Fibroblast of lung (primary cell): ENCODE results near the gene PLA2G4F. TPM values are rescaled to one million over a fixed set of nuclear protein-coding genes. Genes with fewer than 3 reads are reported as not detected.

ENCODE experiments used
- DNase-seq, 2 donors: peaks; one replicate each; pipeline versions ENCODE4 v3.0.0 to v3.0.0-alpha.2; 2010; ENCODE audit warnings: low read depth in 2 of 2
- H2AFZ ChIP-seq: 2 replicates; pipeline ENCODE4 v1.5.1; 2012; ENCODE audit warnings: low read length, control low read depth, inconsistent platforms
- H3K27ac ChIP-seq: 2 replicates; pipeline ENCODE4 v1.5.1; 2011; ENCODE audit warnings: low read length, control low read depth; ENCODE audit not compliant: insufficient read depth
- H3K27me3 ChIP-seq: 2 replicates; pipeline ENCODE4 v1.5.1; 2011; ENCODE audit warnings: mild to moderate bottlenecking, low read length; ENCODE audit not compliant: control insufficient read depth, insufficient read depth
- H3K36me3 ChIP-seq: 2 replicates; pipeline ENCODE4 v1.5.1; 2011; ENCODE audit warnings: low read length; ENCODE audit not compliant: control insufficient read depth, insufficient read depth
- H3K4me1 ChIP-seq: 2 replicates; pipeline ENCODE4 v1.5.1; 2011; ENCODE audit warnings: low read length; ENCODE audit not compliant: control insufficient read depth, insufficient read depth; ENCODE audit errors: extremely low read depth
- H3K4me2 ChIP-seq: 2 replicates; pipeline ENCODE4 v1.5.1; 2011; ENCODE audit warnings: low read length, control low read depth; ENCODE audit not compliant: insufficient read depth; ENCODE audit errors: extremely low read depth
- H3K4me3 ChIP-seq, 4 experiments: fragments of 200-600 bp in 1 of 4; sonication (generic) in 1 of 4; replicated peaks in 1 of 4; 2 replicates each; pipeline ENCODE4 v1.5.1; 2011 to 2016; ENCODE audit warnings: low read length in 4 of 4, low read depth in 3 of 4, mild to moderate bottlenecking in 3 of 4, control low read depth in 2 of 4, inconsistent platforms in 1 of 4, mixed read lengths in 1 of 4; ENCODE audit not compliant: insufficient read depth in 1 of 4; ENCODE audit errors: control extremely low read depth in 1 of 4
- H3K79me2 ChIP-seq: 2 replicates; pipeline ENCODE4 v1.5.1; 2012; ENCODE audit warnings: mild to moderate bottlenecking, low read length, inconsistent platforms; ENCODE audit not compliant: control insufficient read depth, insufficient read depth
- H3K9ac ChIP-seq: 2 replicates; pipeline ENCODE4 v1.5.1; 2011; ENCODE audit warnings: mild to moderate bottlenecking, low read length, control low read depth; ENCODE audit not compliant: insufficient read depth
- H3K9me3 ChIP-seq: 2 replicates; pipeline ENCODE4 v1.5.1; 2012; ENCODE audit warnings: low read depth, low read length; ENCODE audit not compliant: control insufficient read depth, insufficient read depth
- H4K20me1 ChIP-seq: 2 replicates; pipeline ENCODE4 v1.5.1; 2011; ENCODE audit warnings: low read length; ENCODE audit not compliant: control insufficient read depth, insufficient read depth; ENCODE audit errors: extremely low read depth
- CTCF ChIP-seq, 2 donors: IDR thresholded peaks in 1 of 2; conservative IDR thresholded peaks in 1 of 2; 1 replicate in 1 of 2; 2 replicates in 1 of 2; pipeline ENCODE4 v1.5.1; 2011 to 2012; ENCODE audit warnings: low read length in 2 of 2, control low read depth in 1 of 2, inconsistent platforms in 1 of 2, low read depth in 1 of 2, mild to moderate bottlenecking in 1 of 2
- EZH2 ChIP-seq: IDR thresholded peaks from 2 replicates; pipeline ENCODE4 v1.5.1; 2012; ENCODE audit warnings: low read length, control low read depth, mild to moderate bottlenecking; ENCODE audit errors: missing control alignments
- polyA plus RNA-seq, 2 donors: library from polyadenylated mRNA; depleted of rRNA in 1 of 2; stranded (reverse) in 1 of 2; unstranded in 1 of 2; fragments of >200 nt; gene quantifications; 2 replicates each; pipeline ENCODE4 v1.2.1, GENCODE V29; 2011 to 2012; ENCODE audit warnings: missing spikeins in 1 of 2
- total RNA-seq: library from RNA; depleted of rRNA; stranded (reverse); fragments of >200 nt; gene quantifications from 2 replicates; pipeline ENCODE4 v1.2.1, GENCODE V29; 2014

Gene PLA2G4F
- total and polyA plus RNA-seq, 2 donors (not counting 1 experiment from before 2014, with no cell fraction given): not detected

GRCh38 chr15:42165106-42165505 is 8.7 kb upstream of the PLA2G4F start:
- Histone ChIP-seq H3K27ac (no peak overlapping the region), H3K79me2 (no peaks in the 10 kb centered on the region), H3K27me3 (no peaks in the 10 kb centered on the region), H3K36me3 (peaks cover 25% of the 10 kb centered on the region), H3K9me3 (no peaks in the 10 kb centered on the region), H3K4me2 (no peak overlapping the region), H3K9ac (no peak overlapping the region), H4K20me1 (no peaks in the 10 kb centered on the region), H3K4me3 (no peak overlapping the region), H3K4me1 (no peaks in the 10 kb centered on the region), H2AFZ (no peak overlapping the region)
- TF ChIP-seq EZH2 (no peak), CTCF (conservative IDR thresholded peaks at IDR 0.05 in 1 of 2, IDR thresholded peaks at IDR 0.05 in 1 of 2; ENCODE audit: low read depth in 1 of 2, low read length in 2 of 2) (no peak)
- DNase-seq: no peak

- Histone ChIP-seq H3K4me1 (no peaks in the 10 kb centered on the region), H2AFZ (no peak overlapping the region), H4K20me1 (no peaks in the 10 kb centered on the region), H3K27me3 (no peaks in the 10 kb centered on the region), H3K79me2 (no peaks in the 10 kb centered on the region), H3K4me2 (no peak overlapping the region), H3K27ac (no peak overlapping the region), H3K9me3 (no peaks in the 10 kb centered on the region), H3K36me3 (peaks cover 33% of the 10 kb centered on the region), H3K9ac (no peak overlapping the region), H3K4me3 (no peak overlapping the region)
- TF ChIP-seq CTCF (conservative IDR thresholded peaks at IDR 0.05 in 1 of 2, IDR thresholded peaks at IDR 0.05 in 1 of 2; ENCODE audit: low read depth in 1 of 2, low read length in 2 of 2) (no peak), EZH2 (no peak)
- DNase-seq: no peak
These were observed 7.6 kb upstream of the PLA2G4F start for GRCh38 chr15:42163947-42164550.

- peaks cover 36% of the 10 kb centered on the region for H3K36me3 ChIP-seq
- H3K27ac ChIP-seq: no peak overlapping the region
- H3K4me2 ChIP-seq: no peak overlapping the region
These were observed 6.9 kb upstream of the PLA2G4F start for GRCh38 chr15:42163291-42163690.

More at GRCh38 chr15:42163291-42163690, 6.9 kb upstream of the PLA2G4F start:
- TF ChIP-seq EZH2: no peak
- TF ChIP-seq CTCF (conservative IDR thresholded peaks at IDR 0.05 in 1 of 2, IDR thresholded peaks at IDR 0.05 in 1 of 2; ENCODE audit: low read depth in 1 of 2, low read length in 2 of 2): no peak
- DNase-seq: no peak
- no peaks in the 10 kb centered on the region for H3K9me3 ChIP-seq
- no peaks in the 10 kb centered on the region for H4K20me1 ChIP-seq
- no peak overlapping the region for H3K9ac ChIP-seq
- no peak overlapping the region for H3K4me3 ChIP-seq
- no peaks in the 10 kb centered on the region for H3K27me3 ChIP-seq
- H3K4me1 ChIP-seq: peaks cover 2% of the 10 kb centered on the region
- H3K79me2 ChIP-seq: no peaks in the 10 kb centered on the region
- H2AFZ ChIP-seq: no peak overlapping the region
